Activated CD4-positive, alpha-beta T cell treated with anti-CD3 and anti-CD28 coated beads, Interleukin-2, amount 10 ng/mL, durations not matched to agents 24 days and 14 days (primary cell): ENCODE measurements around the gene KCNJ9. TPM values are rescaled to one million over a fixed set of nuclear protein-coding genes. Genes with fewer than 3 reads are reported as not detected.
"Not testable (repeated sequence)": the region's sequence is repeated elsewhere in the genome, so short reads cannot be mapped to it uniquely, and the experiment has no call there.

Experiments used
- DNase-seq: peaks from one replicate; pipeline ENCODE4 v3.0.0; 2022
- H3K27ac Mint-ChIP-seq: one replicate; pipeline ENCODE4 v1.8.0; 2022; ENCODE audit warnings: mild to moderate bottlenecking, mixed read lengths
- H3K27me3 Mint-ChIP-seq: one replicate; pipeline ENCODE4 v1.8.0; 2022; ENCODE audit warnings: mixed read lengths
- H3K36me3 Mint-ChIP-seq: one replicate; pipeline ENCODE4 v1.8.0; 2022; ENCODE audit warnings: low read depth, mild to moderate bottlenecking, mixed read lengths
- H3K4me1 Mint-ChIP-seq: one replicate; pipeline ENCODE4 v1.8.0; 2021; ENCODE audit warnings: mixed read lengths
- H3K4me3 Mint-ChIP-seq: one replicate; pipeline ENCODE4 v1.8.0; 2022; ENCODE audit warnings: mild to moderate bottlenecking, moderate library complexity, mixed read lengths
- H3K9me3 Mint-ChIP-seq: one replicate; pipeline ENCODE4 v1.8.0; 2021; ENCODE audit warnings: mixed read lengths
- intact Hi-C: fragments of 100-400 bp; cut with micrococcal nuclease; formaldehyde crosslinking; loops from one replicate; pipeline ENCODE4 v1.15.1; 2023
- total RNA-seq: library from RNA; stranded (reverse); gene quantifications from 2 replicates; pipeline ENCODE4 v1.2.3, GENCODE V29; 2022

Gene KCNJ9
- total RNA-seq, result not detected in 2 replicates

DNA sequence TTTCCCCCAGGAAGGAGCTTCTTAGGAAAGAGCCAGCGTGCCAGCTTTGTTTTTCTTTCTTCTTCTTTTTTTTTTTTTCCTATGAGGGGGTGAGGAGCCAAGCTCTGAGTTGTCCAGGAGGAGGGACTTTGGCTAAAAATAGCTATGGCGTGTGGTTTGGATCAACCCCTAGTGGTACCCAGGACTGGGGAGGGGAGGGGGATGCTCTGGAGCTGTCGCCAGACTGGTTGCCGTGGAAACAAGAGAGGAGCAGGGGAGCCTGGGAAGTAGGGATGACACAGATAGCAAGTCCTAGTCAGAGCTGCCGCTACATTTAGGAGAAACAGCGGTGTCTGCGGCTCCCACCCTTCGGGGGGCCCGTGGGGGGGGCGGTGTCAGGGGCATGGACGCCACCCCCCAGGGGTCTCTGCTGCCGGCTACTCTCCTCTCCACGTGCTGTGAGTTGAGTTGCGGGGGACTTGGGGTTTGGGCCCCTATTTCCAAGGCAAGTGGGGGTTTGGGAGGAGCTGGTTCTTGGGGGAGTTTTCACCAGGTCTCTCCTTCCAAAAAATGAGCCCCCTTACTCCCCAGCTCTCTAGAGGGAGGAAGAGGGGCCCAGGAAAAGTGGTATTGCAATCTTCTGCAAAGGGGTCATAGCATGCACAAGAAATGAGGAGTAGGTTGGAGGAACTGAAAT lies at the start of gene KCNJ9:
KCNJ9 (plus strand) TSS at position 278 of the 676 bp plus-strand sequence. CDS start 2,493 bp downstream, outside the sequence.
- Mint-ChIP-seq H3K36me3 (peaks cover 4% of the 10 kb centered on the region), H3K27me3 (peaks cover 46% of the 10 kb centered on the region), H3K27ac (no peak within 1 kb of the TSS), H3K9me3 (no peaks in the 10 kb centered on the region), H3K4me1 (peaks cover 24% of the 10 kb centered on the region), H3K4me3 (no peak within 1 kb of the TSS)
- no peak for DNase-seq
- intact Hi-C loops, result loop anchor here (5.0 kb wide), 1 partner anchor 49 kb away; the partner anchor contains the start of gene PIGM

DNA sequence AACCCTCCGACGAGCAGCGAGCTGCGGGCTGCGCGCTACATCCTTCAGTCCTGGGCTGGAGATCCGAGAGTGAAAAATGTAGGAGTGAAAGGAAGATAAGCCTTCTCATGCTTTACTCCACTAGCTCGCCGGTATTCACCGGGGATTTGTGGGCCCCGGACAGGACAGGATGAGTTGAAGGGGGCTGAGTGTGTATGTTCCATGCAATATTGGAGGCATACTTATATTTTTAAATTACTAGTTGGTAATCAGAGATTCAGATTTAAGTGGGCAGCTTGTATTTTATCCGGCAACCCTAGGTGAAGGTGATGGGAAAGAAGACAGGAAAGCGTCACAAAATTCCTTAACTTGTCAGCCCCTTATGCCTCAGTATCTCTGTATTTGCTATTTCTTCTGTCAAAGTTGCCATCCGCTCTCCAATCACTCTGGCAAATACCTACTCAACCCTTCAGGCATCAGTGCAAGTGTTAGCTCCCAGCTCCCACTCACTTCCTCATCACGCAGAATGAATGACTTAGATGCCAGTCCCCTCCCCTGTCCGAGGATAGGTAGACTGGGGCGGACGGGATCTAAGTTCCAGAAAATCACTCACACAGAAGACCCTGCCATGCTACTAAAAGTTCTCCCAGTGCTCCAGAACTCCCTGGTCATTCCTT lies 49.0 kb upstream of the KCNJ9 start:
- peak overlapping the region; percentile 85 for H3K27ac Mint-ChIP-seq
- peaks cover 15% of the 10 kb centered on the region for H3K27me3 Mint-ChIP-seq
- H3K4me1 Mint-ChIP-seq, result peaks cover 32% of the 10 kb centered on the region
- intact Hi-C loops, result loop anchor here (5.0 kb wide), 2 partner anchors 50 to 175 kb away; partner anchors contain the start of genes KCNJ9 and PEA15
- H3K9me3 Mint-ChIP-seq, result no peaks in the 10 kb centered on the region
- peak; percentile 63 for DNase-seq
- H3K36me3 Mint-ChIP-seq, result peaks cover 5% of the 10 kb centered on the region
- H3K4me3 Mint-ChIP-seq, result peak overlapping the region; percentile 92

DNA sequence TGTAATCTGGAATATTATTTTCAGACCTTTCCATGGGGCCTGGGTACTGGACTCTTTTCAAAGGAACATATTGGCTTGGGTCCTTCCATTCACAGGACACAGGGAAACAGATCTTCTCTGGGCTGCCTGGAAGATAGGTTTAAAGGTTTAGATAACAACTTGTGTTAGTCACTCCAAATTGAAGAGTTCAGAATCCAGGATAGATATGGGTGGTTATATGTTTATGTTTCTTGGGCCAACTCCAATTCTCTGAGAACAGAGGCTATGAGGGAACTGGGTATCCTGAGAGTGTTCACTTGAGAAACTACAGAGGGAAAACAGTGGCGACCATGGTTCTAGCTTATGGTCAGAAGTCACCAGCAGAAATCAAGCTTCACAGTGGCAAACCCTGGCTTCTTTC lies 40.9 kb upstream of the KCNJ9 start:
- no peak overlapping the region for H3K4me3 Mint-ChIP-seq
- H3K27me3 Mint-ChIP-seq, result peaks cover 8% of the 10 kb centered on the region
- no peak overlapping the region for H3K27ac Mint-ChIP-seq
- DNase-seq, result no peak
- no peaks in the 10 kb centered on the region for H3K9me3 Mint-ChIP-seq
- no peaks in the 10 kb centered on the region for H3K4me1 Mint-ChIP-seq
- intact Hi-C loops, result no loop called here
- no peaks in the 10 kb centered on the region for H3K36me3 Mint-ChIP-seq

DNA sequence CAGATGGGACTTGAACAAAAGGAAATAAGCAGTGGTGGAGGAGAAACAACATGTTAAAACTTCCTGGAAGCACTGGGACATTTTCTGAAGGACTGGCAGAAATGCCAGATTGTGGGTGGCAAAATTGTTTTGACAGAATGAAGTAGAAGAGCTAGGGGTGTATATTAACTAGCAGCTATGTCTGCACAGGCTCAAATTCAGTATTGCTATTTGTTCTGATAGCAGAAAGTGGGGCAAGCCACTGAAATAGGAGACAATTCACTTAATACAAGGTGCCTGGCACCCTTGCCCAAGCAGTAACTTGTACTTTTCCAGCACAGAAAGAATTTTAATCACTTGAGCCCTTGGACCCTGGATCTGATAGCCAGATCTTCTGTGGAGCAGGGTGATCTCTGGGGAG lies 37.8 kb upstream of the KCNJ9 start:
- no peaks in the 10 kb centered on the region for H3K9me3 Mint-ChIP-seq
- DNase-seq, result no peak
- intact Hi-C loops, result no loop called here
- H3K36me3 Mint-ChIP-seq, result no peaks in the 10 kb centered on the region
- no peak overlapping the region for H3K27ac Mint-ChIP-seq
- H3K27me3 Mint-ChIP-seq, result peaks cover 13% of the 10 kb centered on the region
- peaks cover 13% of the 10 kb centered on the region for H3K4me1 Mint-ChIP-seq
- H3K4me3 Mint-ChIP-seq, result no peak overlapping the region

DNA sequence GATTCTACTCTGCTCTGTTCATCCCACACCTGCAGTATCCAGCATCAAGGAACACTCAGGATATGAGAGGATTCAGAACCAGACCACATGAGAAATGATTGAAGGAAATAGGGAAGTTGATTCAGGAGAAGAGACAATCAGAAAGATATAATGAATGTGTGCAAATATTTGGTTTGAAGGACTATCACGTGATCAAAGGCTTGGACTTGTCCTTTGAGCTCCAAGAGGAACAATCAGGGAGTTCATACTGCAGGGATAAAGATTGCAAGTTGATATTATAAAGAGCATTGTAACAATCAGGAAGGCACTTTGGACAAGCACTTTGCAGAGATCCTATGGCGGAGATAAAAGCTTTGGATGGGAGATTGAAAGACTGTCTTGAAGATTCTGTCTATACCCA lies 35.7 kb upstream of the KCNJ9 start:
- Mint-ChIP-seq H3K4me3 (no peak overlapping the region), H3K36me3 (no peaks in the 10 kb centered on the region), H3K4me1 (peaks cover 13% of the 10 kb centered on the region), H3K9me3 (no peaks in the 10 kb centered on the region), H3K27me3 (peaks cover 23% of the 10 kb centered on the region), H3K27ac (no peak overlapping the region)
- DNase-seq, result no peak
- intact Hi-C loops, result loop anchor here (1.0 kb wide), 1 partner anchor 39 kb away; no protein-coding TSS in a partner anchor

DNA sequence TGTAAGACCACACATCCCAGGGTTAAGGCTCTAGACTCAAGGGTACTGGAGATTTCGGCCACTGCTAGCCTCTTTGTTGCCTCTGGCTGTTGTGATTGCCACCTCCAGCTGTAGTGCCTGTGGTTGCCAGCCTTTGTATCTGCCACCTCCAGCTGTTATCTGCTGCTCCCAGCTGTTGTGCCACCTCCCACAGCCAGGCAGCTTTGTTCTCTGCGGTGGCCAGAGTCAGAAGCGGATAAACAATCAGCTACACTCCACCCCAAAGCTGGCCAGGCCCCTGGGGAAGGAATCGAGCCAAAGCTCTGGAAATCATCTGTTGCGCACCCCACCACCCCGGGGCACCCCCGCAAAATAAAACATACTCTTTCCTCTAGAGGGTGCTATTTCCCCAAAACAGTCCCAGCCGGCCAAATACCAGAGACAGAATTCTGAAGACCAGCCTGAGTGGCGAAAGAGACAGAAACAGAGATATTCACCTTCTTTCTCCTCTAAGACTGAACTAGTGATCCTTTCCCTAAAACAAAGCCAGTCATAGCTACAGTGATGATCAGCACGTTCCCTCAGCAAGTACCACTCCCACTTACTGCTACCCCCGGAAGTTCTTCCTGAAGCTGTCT lies 34.7 kb upstream of the KCNJ9 start:
- Mint-ChIP-seq H3K9me3 (no peaks in the 10 kb centered on the region), H3K27ac (peak overlapping the region; percentile 64), H3K36me3 (no peaks in the 10 kb centered on the region), H3K4me3 (peak overlapping the region; percentile 73), H3K4me1 (peaks cover 13% of the 10 kb centered on the region), H3K27me3 (peaks cover 28% of the 10 kb centered on the region)
- intact Hi-C loops, result loop anchor here (1.0 kb wide), 1 partner anchor 38 kb away; no protein-coding TSS in a partner anchor
- peak; percentile 84 for DNase-seq

DNA sequence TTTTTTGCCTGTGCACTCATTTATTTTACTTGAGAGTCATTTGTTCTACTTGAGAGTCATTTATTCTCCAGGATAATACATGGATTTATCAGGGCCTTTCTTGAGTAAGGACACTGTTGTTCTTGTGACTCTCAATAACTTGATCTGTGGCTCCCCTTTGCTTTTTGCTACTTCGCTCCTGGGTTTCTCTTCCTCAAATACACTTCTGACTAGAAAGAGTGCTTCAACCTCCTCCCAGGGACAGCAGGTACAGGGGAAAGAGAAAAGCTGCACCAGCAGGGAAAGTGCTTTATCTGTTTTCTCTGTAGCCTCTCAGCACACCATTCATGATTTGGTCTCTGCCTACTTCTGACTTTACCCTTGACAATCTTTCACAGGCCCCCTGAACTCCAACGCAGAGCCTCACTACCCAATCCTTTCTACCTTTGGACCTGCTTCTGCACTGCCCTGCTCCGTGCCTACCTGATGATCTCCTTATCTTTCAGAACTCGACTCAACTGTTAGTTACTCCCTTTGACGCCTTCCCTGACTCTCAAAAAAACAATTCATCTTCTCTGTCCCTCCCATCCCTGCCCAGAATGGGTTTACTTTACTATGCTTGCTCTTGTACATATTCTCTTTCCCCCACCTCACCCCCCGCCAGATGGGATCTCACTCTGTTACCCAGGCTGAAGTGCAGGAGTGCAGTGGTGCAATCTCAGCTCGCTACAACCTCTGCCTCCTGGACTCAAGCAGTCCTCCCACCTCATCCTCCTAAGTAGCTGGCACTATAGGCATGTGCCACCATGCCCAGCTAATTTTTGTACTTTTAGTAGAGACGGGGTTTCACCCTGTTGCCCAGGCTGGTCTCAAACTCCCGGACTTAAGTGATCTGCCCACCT lies 34.0 kb upstream of the KCNJ9 start:
- intact Hi-C loops, result no loop called here
- no peak for DNase-seq
- Mint-ChIP-seq H3K4me1 (peaks cover 13% of the 10 kb centered on the region), H3K9me3 (no peaks in the 10 kb centered on the region), H3K27me3 (peaks cover 34% of the 10 kb centered on the region), H3K4me3 (peak overlapping the region; percentile 73), H3K36me3 (no peaks in the 10 kb centered on the region), H3K27ac (peak overlapping the region; percentile 64)

DNA sequence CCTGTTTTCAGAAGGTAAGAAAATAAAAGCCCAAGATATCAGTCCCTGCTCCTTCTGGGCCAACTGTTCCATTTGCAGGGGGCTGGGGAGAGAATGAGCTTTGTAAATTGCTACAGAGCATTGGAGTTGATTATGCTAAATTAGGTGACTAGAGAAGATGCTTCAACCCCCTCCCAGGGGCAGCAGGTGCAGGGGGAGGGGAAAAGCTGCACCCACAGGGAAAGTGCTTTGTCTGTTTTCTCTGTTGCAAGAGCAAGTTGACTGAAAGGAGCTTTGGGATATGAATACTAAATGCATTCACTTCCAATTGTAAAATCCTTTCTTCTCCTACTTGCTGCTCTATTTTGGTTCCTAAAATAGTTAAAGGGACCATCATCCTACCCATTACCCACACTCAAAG lies 33.0 kb upstream of the KCNJ9 start:
- no peak overlapping the region for H3K4me3 Mint-ChIP-seq
- intact Hi-C loops, result no loop called here

DNA sequence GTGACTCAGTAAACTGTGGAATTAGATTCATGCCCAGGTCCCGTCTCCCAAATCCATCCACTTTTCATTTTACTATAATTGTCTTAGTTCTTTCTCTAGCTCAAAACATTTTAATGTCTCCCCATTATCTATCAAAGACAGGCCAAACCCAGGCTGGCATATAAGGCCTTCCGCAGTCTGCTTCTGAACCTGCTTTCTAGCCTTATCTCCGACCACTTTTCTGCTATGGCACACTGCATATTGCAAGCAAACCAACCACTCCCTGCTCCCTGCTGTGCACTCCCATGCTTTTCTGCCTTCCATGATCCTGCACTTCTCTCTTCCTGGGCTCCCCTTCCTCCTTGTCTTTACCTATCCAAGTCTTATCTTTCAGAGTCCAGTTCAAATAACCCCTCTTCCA lies 32.2 kb upstream of the KCNJ9 start:
- H3K9me3 Mint-ChIP-seq, result no peaks in the 10 kb centered on the region
- no peak for DNase-seq
- H3K4me1 Mint-ChIP-seq, result peaks cover 13% of the 10 kb centered on the region

More for the DNA sequence above, 33.0 kb upstream of the KCNJ9 start:
- H3K36me3 Mint-ChIP-seq, result no peaks in the 10 kb centered on the region
- no peak overlapping the region for H3K27ac Mint-ChIP-seq
- H3K4me1 Mint-ChIP-seq, result peaks cover 13% of the 10 kb centered on the region
- no peak for DNase-seq
- H3K27me3 Mint-ChIP-seq, result peaks cover 39% of the 10 kb centered on the region
- H3K9me3 Mint-ChIP-seq, result no peaks in the 10 kb centered on the region

DNA sequence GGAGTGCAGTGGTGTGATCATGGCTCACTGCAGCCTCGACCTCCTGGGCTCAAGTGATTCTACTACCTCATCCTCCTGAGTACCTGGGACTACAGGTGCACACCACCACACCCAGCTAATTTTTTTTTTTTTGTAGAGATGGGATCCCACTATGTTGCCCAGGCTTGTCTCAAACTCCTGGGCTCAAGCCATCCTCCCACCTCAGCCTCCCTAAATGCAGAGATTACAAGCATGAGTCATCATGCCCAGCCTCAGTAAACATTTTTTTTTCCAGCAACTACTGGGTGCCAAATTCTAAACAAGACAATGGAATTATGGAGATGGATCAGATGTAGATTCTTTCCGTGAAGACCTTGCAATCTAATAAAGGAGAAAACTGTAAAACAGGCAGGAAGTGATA lies 31.2 kb upstream of the KCNJ9 start:
- H3K27ac Mint-ChIP-seq, H3K4me3 Mint-ChIP-seq, H3K9me3 Mint-ChIP-seq, H3K36me3 Mint-ChIP-seq, DNase-seq, intact Hi-C loops: not testable (repeated sequence)
- H3K27me3 Mint-ChIP-seq, result peaks cover 41% of the 10 kb centered on the region
- H3K4me1 Mint-ChIP-seq, result peaks cover 13% of the 10 kb centered on the region

More for the DNA sequence above, 32.2 kb upstream of the KCNJ9 start:
- Mint-ChIP-seq H3K27ac (no peak overlapping the region), H3K4me3 (no peak overlapping the region), H3K36me3 (no peaks in the 10 kb centered on the region), H3K27me3 (peaks cover 43% of the 10 kb centered on the region)
- intact Hi-C loops, result no loop called here

DNA sequence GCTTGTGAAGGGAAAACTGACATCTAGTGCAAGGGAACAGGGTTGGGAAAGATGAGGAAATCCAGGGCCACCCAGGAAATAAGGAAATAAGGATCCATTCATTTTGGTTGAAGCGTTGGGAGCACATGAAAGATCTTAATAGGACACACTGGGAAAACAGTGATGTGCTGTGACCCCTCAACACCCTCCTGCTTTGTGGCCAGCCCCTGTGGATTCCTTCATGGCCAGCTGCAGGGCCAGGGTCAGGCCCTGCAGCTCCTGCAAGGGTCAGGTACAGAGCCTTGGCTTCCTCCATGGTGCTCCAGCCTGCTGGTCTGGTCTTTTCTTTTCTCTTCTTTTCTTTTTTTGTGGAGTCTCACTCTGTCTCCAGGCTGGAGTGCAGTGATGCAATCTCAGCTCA lies 30.7 kb upstream of the KCNJ9 start:
- peaks cover 40% of the 10 kb centered on the region for H3K27me3 Mint-ChIP-seq
- no peak for DNase-seq

DNA sequence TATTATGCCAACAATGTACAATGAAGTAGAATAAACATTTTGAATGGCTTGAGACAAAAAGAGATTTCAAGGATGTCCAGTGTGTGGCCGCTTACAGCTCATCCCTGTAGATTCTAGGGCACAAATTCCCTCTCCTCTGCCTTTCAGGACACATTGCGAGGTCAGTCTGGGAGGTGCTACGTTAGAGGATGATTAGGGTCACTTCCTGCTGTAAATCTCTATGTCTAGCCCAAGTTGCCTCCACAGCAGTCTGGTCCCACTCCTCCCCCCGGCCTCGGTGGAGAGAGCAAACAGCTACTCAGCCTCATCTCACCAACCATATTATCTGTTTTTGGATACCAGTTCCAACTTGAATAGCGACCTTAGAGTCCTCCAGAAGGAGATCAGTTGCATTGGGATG lies 28.4 kb upstream of the KCNJ9 start:
- no peak for DNase-seq
- intact Hi-C loops, result no loop called here
- H3K9me3 Mint-ChIP-seq, result no peaks in the 10 kb centered on the region
- H3K4me1 Mint-ChIP-seq, result no peaks in the 10 kb centered on the region
- H3K4me3 Mint-ChIP-seq, result no peak overlapping the region
- no peaks in the 10 kb centered on the region for H3K36me3 Mint-ChIP-seq
- H3K27ac Mint-ChIP-seq, result no peak overlapping the region
- H3K27me3 Mint-ChIP-seq, result peaks cover 49% of the 10 kb centered on the region

More for the DNA sequence above, 30.7 kb upstream of the KCNJ9 start:
- no peak overlapping the region for H3K4me3 Mint-ChIP-seq
- no peak overlapping the region for H3K27ac Mint-ChIP-seq
- H3K4me1 Mint-ChIP-seq, result peaks cover 13% of the 10 kb centered on the region
- H3K36me3 Mint-ChIP-seq, result no peaks in the 10 kb centered on the region
- intact Hi-C loops, result no loop called here
- no peaks in the 10 kb centered on the region for H3K9me3 Mint-ChIP-seq

DNA sequence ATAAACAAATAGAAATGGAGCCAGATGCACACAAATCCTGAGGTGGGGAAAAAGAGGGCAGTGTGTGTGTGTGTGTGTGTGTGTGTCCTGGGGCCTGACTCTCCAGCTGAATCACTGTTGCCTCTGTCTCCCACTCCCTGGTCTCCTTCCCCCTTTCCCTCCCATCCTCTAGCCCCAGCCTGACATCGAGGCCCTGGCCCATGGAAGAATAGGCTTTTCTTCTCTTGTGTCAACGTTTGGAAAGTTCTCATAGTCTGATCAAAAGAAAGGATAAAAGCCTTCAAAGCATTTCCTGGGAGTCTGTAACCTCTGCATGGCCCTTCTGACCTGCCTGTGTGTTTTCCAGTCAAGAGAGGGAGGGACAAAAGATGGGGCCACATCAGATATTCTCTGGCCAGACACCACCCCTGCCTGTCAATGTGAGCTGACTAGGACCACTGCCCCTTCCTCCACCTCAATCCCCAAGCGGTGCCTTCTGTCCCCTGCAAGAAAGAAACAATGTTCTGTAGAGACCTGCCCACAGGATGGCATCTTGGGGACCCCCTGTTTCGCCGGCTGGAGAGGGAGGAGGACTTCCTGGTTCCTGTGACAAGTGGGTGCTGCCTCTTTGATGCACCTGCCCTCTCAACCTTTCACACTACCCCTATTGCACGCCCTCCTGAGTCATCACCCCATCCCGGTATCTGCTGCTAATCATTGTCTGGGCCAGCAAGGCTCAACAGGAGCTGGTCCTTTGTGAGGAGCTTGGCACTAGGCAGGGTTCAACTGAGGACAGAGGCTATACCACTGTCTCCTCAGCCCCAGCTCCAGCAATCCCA lies 27.6 kb upstream of the KCNJ9 start:
- intact Hi-C loops, result no loop called here
- peaks cover 53% of the 10 kb centered on the region for H3K27me3 Mint-ChIP-seq
- no peak for DNase-seq
- H3K36me3 Mint-ChIP-seq, result no peaks in the 10 kb centered on the region
- no peak overlapping the region for H3K27ac Mint-ChIP-seq
- no peak overlapping the region for H3K4me3 Mint-ChIP-seq
- no peaks in the 10 kb centered on the region for H3K9me3 Mint-ChIP-seq
- H3K4me1 Mint-ChIP-seq, result no peaks in the 10 kb centered on the region
